GM12878 (cell line): ENCODE results near the gene PHOSPHO1.

Experiments
- BCL11A ChIP-seq: IDR thresholded peaks from 2 replicates; pipeline ENCODE4 v1.6.1; 2011; ENCODE audit warnings: low read depth, low read length
- BRCA1 ChIP-seq: IDR thresholded peaks from 2 replicates; pipeline ENCODE4 v1.6.1; 2011; ENCODE audit warnings: low read depth, low read length, improper control_type of control experiment
- HDAC6 ChIP-seq: fragments of 200-600 bp; sonication (generic); IDR thresholded peaks from one replicate; pipeline ENCODE4 v1.8.0; 2017; ENCODE audit warnings: antibody characterized with exemption; ENCODE audit not compliant: unreplicated experiment
- POLR2A ChIP-seq: IDR thresholded peaks from 2 replicates; pipeline ENCODE4 v1.6.1; 2011; ENCODE audit warnings: low read depth, mild to moderate bottlenecking, low read length
- POU2F2 ChIP-seq: IDR thresholded peaks from 3 replicates; pipeline ENCODE4 v1.6.1; 2011; ENCODE audit warnings: low read depth, mild to moderate bottlenecking, low read length, borderline replicate concordance
- RAD21 ChIP-seq: IDR thresholded peaks from 2 replicates; pipeline ENCODE4 v1.6.1; 2011; ENCODE audit warnings: mild to moderate bottlenecking, low read depth, low read length, moderate library complexity; ENCODE audit not compliant: insufficient read depth
- SPI1 ChIP-seq: IDR thresholded peaks from 2 replicates; pipeline ENCODE4 v1.6.1; 2011; ENCODE audit warnings: low read depth, mild to moderate bottlenecking, low read length, moderate library complexity, borderline replicate concordance; ENCODE audit not compliant: insufficient read depth
- SREBF2 ChIP-seq: IDR thresholded peaks from 2 replicates; pipeline ENCODE4 v1.6.1; 2012; ENCODE audit warnings: mild to moderate bottlenecking, low read length
- SUPT20H ChIP-seq: IDR thresholded peaks from 2 replicates; pipeline ENCODE4 v1.6.1; 2011; ENCODE audit warnings: low read depth, mild to moderate bottlenecking, low read length, moderate library complexity, borderline replicate concordance; ENCODE audit not compliant: control insufficient read depth
- TF ChIP-seq, protein P1 (sequence below), 3 experiments: IDR thresholded peaks in 2 of 3; conservative IDR thresholded peaks in 1 of 3; 2 replicates each; pipeline ENCODE4 v1.5.1; 2011; ENCODE audit warnings: low read depth in 3 of 3, low read length in 3 of 3, mild to moderate bottlenecking in 3 of 3, control low read depth in 2 of 3, moderate library complexity in 2 of 3, inconsistent platforms in 1 of 3, mixed read lengths in 1 of 3; ENCODE audit not compliant: control insufficient read depth in 2 of 3, insufficient read depth in 1 of 3; ENCODE audit errors: extremely low read depth in 1 of 3
- TF ChIP-seq, protein P2 (sequence below): IDR thresholded peaks from 2 replicates; pipeline ENCODE4 v1.6.1; 2012; ENCODE audit warnings: low read depth, low read length, improper control_type of control experiment

- TF ChIP-seq, protein P1, sequence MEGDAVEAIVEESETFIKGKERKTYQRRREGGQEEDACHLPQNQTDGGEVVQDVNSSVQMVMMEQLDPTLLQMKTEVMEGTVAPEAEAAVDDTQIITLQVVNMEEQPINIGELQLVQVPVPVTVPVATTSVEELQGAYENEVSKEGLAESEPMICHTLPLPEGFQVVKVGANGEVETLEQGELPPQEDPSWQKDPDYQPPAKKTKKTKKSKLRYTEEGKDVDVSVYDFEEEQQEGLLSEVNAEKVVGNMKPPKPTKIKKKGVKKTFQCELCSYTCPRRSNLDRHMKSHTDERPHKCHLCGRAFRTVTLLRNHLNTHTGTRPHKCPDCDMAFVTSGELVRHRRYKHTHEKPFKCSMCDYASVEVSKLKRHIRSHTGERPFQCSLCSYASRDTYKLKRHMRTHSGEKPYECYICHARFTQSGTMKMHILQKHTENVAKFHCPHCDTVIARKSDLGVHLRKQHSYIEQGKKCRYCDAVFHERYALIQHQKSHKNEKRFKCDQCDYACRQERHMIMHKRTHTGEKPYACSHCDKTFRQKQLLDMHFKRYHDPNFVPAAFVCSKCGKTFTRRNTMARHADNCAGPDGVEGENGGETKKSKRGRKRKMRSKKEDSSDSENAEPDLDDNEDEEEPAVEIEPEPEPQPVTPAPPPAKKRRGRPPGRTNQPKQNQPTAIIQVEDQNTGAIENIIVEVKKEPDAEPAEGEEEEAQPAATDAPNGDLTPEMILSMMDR (IDR thresholded peaks at IDR 0.05 in 2 of 3, conservative IDR thresholded peaks at IDR 0.05 in 1 of 3; ENCODE audit: control insufficient read depth in 2 of 3, extremely low read depth in 1 of 3, insufficient read depth in 1 of 3, low read depth in 3 of 3, low read length in 3 of 3): no peak
- TF ChIP-seq POLR2A (no peak), SPI1 (no peak), BRCA1 (no peak), HDAC6 (no peak), RAD21 (no peak), POU2F2 (no peak), BCL11A (no peak), SUPT20H (no peak), SREBF2 (no peak)
- TF ChIP-seq, protein P2, sequence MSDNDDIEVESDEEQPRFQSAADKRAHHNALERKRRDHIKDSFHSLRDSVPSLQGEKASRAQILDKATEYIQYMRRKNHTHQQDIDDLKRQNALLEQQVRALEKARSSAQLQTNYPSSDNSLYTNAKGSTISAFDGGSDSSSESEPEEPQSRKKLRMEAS: no peak
Measured at GRCh38 chr17:49229076-49229804, 1.3 kb downstream of the PHOSPHO1 start.
